Fibroblast of skin of scalp (primary cell): Measurements from ENCODE around the gene SNAP29. TPM values are rescaled to one million over a fixed set of nuclear protein-coding genes. Genes with fewer than 3 reads are reported as not detected.
"Not testable (repeated sequence)": the region's sequence is repeated elsewhere in the genome, so short reads cannot be mapped to it uniquely, and the experiment has no call there.

Experiments
- DNase-seq: peaks from one replicate; pipeline ENCODE4 v3.0.0-alpha.2; 2013
- polyA plus RNA-seq, 2 experiments: library from polyadenylated mRNA; unstranded; fragments of 120-200 nt; gene quantifications; one replicate each; pipeline ENCODE4 v1.2.1, GENCODE V29; 2013; ENCODE audit not compliant: insufficient read length in 2 of 2

Gene SNAP29
- polyA plus RNA-seq (2013, experiment 1 of 2; ENCODE audit: insufficient read length), result 33.0 TPM
- 34.7 TPM for polyA plus RNA-seq (2013, experiment 2 of 2; ENCODE audit: insufficient read length)

DNA sequence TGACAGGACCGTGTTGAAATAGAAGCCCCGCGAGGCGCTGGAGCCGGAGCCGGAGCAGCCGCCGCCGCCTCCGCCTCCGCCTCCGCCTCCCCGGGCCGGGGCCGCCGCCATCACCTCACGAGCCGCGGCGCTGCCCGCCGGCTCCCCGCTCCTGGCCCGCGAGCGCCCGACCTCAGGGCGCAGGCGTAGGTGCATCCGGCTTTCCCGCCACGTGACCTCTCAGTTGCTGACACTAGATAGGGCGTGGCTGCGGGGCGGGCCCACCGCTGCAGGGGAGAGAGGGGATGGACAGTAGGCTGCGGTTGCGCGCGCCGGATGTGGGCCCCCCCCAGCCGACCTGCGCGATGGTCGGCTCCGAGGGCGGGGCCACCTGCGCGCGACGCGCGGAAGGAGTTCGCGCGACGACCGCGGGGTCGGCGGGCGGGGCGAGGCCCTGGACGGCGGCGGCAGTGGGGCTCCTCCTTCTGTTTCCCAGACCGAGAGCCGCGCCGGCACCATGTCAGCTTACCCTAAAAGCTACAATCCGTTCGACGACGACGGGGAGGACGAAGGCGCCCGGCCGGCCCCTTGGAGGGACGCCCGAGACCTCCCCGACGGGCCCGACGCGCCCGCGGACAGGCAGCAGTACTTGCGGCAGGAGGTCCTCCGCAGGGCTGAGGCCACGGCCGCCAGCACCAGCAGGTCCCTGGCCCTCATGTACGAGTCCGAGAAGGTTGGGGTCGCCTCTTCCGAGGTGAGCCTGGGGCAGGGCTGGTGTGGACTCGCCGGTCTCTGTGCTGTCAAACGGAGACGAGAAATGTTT is at the start of gene SNAP29, which contains the start of gene PI4KA:
SNAP29 (plus strand) TSS at position 393 of the 802 bp plus-strand sequence; CDS start at position 497, 104 bp downstream.
PI4KA (minus strand) TSS at position 197 of the 802 bp plus-strand sequence; CDS start at position 111, 86 bp downstream.
- peak; percentile 99 for DNase-seq

GRCh38 chr22:20809538-20810185 is 49.1 kb upstream of the SNAP29 start:
- DNase-seq, result no peak

DNA sequence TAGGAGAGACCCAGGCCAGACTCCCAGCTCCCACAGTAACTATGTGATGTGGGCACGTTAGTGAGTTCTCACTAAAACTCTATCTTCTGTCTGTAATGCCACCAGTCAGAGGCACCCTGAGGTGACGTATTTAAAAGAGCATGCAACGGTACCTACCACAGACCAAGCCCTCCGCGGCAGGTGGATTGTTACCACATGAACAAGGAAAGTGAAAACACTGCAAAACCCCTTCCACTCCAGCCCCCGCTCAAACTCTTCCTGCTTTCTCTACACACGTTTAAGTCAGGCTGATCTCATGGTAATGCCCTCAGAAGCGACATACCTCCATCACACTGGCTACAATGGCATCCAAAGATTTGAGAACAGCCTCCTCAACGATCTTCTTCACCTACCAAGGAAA is 48.2 kb upstream of the SNAP29 start:
- DNase-seq, result no peak

DNA sequence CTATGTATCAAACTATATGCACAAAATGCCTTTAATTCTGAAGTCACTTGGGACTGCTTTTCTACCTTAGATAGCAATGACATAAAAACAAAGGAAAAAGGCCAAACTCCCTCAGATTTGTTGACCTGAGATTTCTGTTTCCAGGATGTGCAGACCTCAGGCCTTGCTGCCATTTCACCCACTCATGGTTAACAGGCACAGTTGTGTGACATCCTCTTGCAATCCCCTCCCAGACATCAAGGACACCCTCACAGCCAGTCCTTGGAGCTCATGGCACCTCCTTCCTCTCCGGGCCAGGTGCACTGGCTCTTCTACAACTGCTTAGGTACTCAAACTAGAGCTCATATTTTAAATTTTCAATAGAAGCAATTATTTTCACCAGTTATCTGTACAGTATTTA is 47.6 kb upstream of the SNAP29 start:
- DNase-seq, result no peak

DNA sequence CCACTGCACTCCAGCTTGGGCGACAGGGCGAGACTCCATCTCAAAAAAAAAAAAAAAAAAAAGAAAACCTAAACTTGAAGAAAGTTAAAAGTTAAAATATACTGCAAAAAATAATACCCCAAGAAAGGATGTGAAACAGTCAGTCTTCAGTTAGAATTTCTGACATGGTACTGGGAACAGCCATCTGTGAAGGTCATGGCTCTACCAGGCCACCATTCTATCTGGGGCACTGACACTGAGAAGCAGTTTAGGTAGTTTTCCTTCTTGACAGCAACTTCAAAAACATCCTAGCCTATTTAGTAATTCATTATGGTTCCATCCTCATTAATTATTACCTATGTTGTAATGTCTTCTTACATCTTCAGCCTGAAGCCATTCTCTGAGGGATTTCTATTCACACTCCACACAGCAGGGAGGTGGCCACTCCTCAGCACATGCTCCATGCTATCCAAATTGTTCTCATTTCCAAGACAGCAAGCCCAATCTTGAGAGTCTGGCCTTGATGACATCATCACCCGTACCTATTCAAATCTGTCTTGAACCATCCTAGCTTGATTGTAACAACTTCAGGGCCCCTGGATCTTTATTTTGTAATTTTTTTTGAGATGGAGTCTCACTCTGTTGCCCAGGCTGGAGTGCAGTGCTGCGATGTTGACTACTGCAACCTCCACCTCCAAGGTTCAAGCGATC is 46.7 kb upstream of the SNAP29 start:
- no peak for DNase-seq

DNA sequence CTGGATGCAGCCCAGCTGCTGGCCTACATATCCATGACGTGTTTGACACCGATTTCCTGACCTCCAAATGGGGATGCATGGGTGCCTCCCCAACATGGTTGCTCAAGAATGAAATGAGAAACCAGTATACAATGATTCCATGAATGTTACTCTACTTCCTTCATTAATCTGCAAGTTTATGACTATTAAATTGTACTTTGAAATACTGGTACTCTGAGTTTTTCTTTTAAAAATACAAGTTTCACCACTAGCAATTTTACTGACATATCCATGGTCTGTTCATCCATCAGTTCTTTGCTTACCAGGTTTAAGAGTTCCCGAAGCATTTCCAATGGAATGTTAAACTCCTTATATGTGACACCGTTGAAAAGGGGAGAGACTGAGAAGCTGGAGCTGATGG is 45.8 kb upstream of the SNAP29 start:
- no peak for DNase-seq

GRCh38 chr22:20814221-20814808 is 44.5 kb upstream of the SNAP29 start:
- DNase-seq, result no peak

GRCh38 chr22:20815477-20816050 is 43.2 kb upstream of the SNAP29 start:
- no peak for DNase-seq

GRCh38 chr22:20816559-20816958 is 42.2 kb upstream of the SNAP29 start:
- no peak for DNase-seq

DNA sequence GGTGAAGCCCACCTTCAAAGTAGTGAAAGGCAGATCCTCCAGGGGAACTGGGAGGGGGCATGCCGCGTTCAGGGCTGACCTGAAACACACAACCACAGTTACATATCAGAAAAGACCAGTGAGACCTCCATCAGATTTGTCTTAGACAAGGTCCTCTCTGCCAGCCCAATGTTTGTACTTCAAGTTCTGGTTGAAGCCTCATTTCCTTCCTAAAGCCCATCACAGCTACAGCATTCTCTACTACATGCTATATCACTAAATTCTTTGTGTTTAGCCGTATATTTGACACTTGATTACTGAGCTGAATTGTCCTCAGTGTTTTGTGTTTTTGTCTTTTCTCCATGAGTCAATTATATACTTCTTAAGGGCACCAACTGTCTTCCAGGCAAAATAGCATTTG is 40.3 kb upstream of the SNAP29 start:
- no peak for DNase-seq

DNA sequence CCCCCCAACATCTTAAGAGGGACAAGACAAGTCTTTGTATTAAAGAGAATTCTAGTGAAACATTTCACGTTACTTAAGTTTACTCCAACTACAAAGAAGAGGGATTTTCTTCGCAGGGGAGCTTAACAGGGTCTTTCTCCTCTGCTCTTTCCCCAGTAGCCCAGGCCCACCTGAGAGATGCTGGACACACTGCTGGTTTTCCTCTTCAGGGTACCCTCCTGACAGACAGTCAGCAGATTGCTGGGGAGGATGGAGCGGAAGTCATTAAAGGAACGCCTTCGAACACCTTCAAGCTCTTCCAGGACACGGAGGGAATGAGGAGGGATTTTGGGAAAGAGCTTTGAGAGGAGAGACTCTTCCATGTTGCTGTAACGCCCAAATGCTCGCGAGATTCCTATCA is 39.3 kb upstream of the SNAP29 start:
- no peak for DNase-seq

GRCh38 chr22:20821717-20822239 is 37.0 kb upstream of the SNAP29 start:
- not testable (repeated sequence) for DNase-seq

DNA sequence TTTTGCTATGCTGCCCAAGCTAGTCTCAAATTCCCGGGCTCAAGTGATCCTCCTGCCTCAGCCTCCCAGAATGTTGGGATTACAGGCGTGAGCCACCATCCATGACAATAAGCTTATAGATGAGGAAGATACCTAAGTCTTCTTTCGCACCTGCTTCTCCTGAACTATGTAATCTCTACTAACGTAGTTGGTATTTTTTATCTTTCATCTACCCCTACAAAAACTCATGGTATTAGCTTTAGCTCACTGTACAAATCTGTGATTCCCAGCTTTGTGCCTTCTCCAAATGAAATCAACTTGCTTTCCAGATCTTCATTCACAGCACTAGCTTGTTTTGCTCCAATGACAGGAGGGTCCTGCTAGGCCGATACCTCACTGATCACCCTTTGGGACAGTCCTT is 36.6 kb upstream of the SNAP29 start:
- no peak for DNase-seq

GRCh38 chr22:20823264-20823663 is 35.5 kb upstream of the SNAP29 start:
- DNase-seq, result no peak

- DNase-seq, result not testable (repeated sequence)
Measured at GRCh38 chr22:20825216-20825615, 33.6 kb upstream of the SNAP29 start.

DNA sequence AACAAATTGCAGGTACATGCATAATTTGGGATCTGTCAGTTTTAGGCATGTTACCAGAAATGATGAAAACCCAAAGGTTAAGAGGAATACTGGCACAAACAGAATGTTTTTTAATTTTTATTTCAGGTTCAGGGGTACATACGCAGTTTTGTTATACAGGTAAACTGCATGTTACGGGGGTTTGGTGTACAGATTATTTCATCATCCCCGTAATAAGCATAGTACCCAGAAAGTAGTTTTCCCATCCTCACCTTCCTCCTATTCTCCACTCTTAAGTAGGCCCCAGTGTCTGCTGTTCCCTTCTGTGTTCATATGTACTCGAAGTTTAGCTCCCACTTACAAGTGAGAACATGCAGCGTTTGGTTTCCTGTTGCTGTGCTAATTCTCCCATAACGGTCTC is 33.2 kb upstream of the SNAP29 start:
- no peak for DNase-seq

DNA sequence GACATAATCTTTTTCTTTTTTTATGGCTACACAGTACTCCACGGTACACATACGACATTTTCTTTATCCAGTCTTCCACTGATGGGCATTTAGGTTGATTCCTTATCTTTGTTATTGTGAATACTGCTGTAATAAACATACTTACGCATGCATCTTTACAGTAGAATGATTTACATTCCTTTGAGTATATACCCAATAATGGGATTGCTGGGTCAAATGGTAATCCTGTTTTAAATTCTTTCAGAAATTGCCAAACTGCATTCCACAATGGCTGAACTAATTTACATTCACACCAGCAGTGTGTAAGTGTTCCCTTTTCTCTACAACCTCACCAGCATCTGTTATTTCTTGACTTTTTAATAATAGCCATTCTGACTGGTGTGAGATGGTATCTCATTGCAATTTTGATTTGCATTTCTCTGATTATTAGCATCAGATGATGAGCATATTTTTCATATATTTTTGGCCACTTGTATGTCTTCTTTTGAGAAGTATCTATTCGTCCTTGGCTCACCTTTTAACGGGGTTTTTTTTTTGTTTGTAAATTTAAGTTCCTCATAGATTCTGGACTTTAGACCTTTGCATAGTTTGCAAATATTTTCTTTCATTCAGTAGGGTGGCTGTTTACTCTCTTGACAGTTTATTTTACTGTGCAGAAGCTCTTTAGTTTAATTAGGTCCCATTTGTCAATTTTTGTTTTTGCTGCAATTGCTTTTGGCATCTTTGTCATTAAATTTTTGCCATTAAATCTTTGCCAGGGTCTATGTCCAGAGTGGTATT is 32.2 kb upstream of the SNAP29 start:
- DNase-seq, result not testable (repeated sequence)

DNA sequence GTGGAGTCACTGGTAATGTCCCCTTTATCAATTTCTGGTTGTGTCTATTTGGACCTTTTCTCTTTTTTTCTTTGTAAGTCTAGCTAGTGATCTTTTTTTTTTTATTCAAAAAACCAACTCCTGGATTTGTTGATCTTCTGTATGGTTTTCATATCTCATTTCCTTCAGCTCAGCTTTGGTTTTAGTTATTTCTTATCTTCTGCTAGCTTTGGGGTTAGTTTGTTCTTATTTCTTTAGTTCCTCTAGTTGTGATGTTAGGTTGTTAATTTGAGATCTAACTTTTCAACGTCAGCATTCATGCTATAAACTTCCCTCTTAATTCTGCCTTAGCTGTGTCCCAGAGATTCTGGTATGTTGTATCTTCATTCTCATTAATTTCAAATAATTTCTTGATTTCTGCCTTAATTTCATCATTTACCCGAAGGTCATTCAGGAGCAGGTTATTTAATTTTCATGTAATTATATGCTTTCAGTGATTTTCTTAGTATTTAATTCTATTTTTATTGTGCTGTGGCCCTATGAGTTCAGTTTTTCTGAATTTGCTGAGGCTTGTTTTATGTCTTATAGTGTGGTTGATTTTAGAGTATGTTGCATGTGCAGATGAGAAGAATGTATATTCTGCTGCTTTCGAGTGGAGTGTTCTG is 29.2 kb upstream of the SNAP29 start:
- DNase-seq, result no peak

DNA sequence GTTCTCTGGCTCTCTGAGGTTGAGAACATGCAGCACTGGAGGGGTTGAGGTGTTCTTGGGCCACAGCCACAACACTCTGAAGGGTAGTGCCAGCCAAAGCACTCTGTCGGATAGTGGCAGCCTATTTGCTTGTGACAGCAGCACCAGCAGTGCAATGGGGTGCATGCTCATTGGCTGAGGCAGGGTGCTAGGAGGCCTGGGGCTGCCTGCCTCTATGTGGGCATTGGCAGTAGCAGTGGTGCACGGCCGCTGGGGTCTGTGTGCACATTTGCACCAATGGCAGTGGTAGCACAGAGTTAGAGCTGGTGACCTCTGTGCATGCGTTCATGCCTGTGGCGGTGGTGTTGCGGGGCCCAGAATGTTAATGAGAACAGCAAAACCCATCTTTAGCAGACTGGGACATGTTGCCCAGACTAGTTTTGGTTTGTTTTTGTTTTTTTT is 25.6 kb upstream of the SNAP29 start:
- no peak for DNase-seq

GRCh38 chr22:20834206-20834605 is 24.6 kb upstream of the SNAP29 start:
- no peak for DNase-seq

- no peak for DNase-seq
Measured at GRCh38 chr22:20834725-20835124, 24.1 kb upstream of the SNAP29 start.
